HL-60/S4 (cell line): ENCODE data around the gene XCL1.
"Not testable (repeated sequence)": the region's sequence is repeated elsewhere in the genome, so short reads cannot be mapped to it uniquely, and the experiment has no call there.

Source experiments
- in situ Hi-C: fragments of 300-500 bp; cut with MboI; formaldehyde crosslinking; loops from 2 replicates; pipeline ENCODE4 v1.14.3; 2022; ENCODE audit warnings: low sequenced_read_pairs

XCL1 gene

GRCh38 chr1:168576245-168576688 lies at the start of gene XCL1:
Gene XCL1 (plus strand): TSS chr1:168576605. CDS start chr1:168576638, 33 bp downstream.
- in situ Hi-C loops, result not testable (repeated sequence)

GRCh38 chr1:168529518-168529917 lies 46.9 kb upstream of the XCL1 start:
- in situ Hi-C loops, result no loop called here

- in situ Hi-C loops, result no loop called here
These were observed 44.6 kb upstream of the XCL1 start for GRCh38 chr1:168531615-168532345.

- in situ Hi-C loops, result no loop called here
These were observed 40.9 kb upstream of the XCL1 start for GRCh38 chr1:168535536-168535935.

- in situ Hi-C loops, result not testable (repeated sequence)
These were observed 35.6 kb upstream of the XCL1 start for GRCh38 chr1:168540798-168541197.

GRCh38 chr1:168542978-168543377 lies 33.4 kb upstream of the XCL1 start:
- in situ Hi-C loops, result not testable (repeated sequence)

GRCh38 chr1:168543840-168544498 lies 32.4 kb upstream of the XCL1 start, which contains the start of gene XCL2:
Gene XCL2 (minus strand): TSS chr1:168543997. CDS start chr1:168543964, 33 bp downstream.
- in situ Hi-C loops, result not testable (repeated sequence)

GRCh38 chr1:168545678-168546552 lies 30.5 kb upstream of the XCL1 start:
- in situ Hi-C loops, result not testable (repeated sequence)

- in situ Hi-C loops, result not testable (repeated sequence)
These were observed 29.9 kb upstream of the XCL1 start for GRCh38 chr1:168546553-168546895.

GRCh38 chr1:168550971-168551370 lies 25.4 kb upstream of the XCL1 start:
- in situ Hi-C loops, result no loop called here

GRCh38 chr1:168551688-168552087 lies 24.7 kb upstream of the XCL1 start:
- in situ Hi-C loops, result no loop called here

GRCh38 chr1:168552961-168553360 lies 23.4 kb upstream of the XCL1 start:
- in situ Hi-C loops, result no loop called here

GRCh38 chr1:168553680-168554553 lies 22.5 kb upstream of the XCL1 start:
- in situ Hi-C loops, result no loop called here

GRCh38 chr1:168554603-168555483 lies 21.6 kb upstream of the XCL1 start:
- in situ Hi-C loops, result no loop called here

GRCh38 chr1:168555508-168556046 lies 20.8 kb upstream of the XCL1 start:
- in situ Hi-C loops, result no loop called here

GRCh38 chr1:168556647-168557046 lies 19.8 kb upstream of the XCL1 start:
- in situ Hi-C loops, result no loop called here

- in situ Hi-C loops, result loop anchor here (10.0 kb wide), 1 partner anchor 116 kb away; no protein-coding TSS in a partner anchor
These were observed 16.0 kb upstream of the XCL1 start for GRCh38 chr1:168560370-168560769.

GRCh38 chr1:168561989-168562388 lies 14.4 kb upstream of the XCL1 start:
- in situ Hi-C loops, result loop anchor here (10.0 kb wide), 1 partner anchor 117 kb away; no protein-coding TSS in a partner anchor

- in situ Hi-C loops, result loop anchor here (10.0 kb wide), 1 partner anchor 121 kb away; no protein-coding TSS in a partner anchor
These were observed 10.6 kb upstream of the XCL1 start for GRCh38 chr1:168565825-168566224.
